ENCODE measurements around the gene SECISBP2L. TPM values are rescaled to one million over a fixed set of nuclear protein-coding genes. Genes with fewer than 3 reads are reported as not detected.

The SECISBP2L gene
- total RNA-seq, 1 experiment from 2014 or later: 24.7 TPM

DNA sequence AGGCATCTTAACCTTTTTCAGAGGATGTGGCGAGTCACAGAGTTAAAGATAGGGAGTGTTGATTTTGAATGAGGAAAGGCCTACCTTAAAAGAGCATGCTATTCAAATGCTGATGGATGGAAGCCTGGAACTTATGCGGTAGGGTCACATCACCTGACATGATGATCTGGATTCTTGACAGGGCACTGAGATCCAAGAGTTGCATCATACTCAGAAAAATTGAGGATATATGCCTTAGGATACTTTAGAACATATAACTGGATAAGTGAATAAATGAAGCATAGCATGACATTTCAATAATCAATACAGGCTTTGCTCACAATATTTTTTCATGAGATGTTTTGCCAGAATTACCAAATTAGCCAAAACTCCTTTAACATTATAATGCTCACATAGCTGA, 20.1 kb upstream of the SECISBP2L start:
- Histone ChIP-seq H3K4me2 (ENCODE audit: insufficient read depth, insufficient read length, low read length) (no peak overlapping the region), H2AK5ac (ENCODE audit: insufficient read length, low read length) (no peak overlapping the region), H3K9me3 (ENCODE audit: control insufficient read depth, low read depth, low read length) (no peaks in the 10 kb centered on the region), H3K23ac (ENCODE audit: insufficient read length, low read depth, low read length) (no peak overlapping the region), H3K14ac (ENCODE audit: insufficient read depth, low read length) (no peak overlapping the region), H3K27ac (ENCODE audit: insufficient read length, low read depth, low read length) (no peak overlapping the region), H4K5ac (ENCODE audit: insufficient read length, low read depth, low read length) (no peak overlapping the region), H2BK5ac (ENCODE audit: insufficient read length, low read length) (no peak overlapping the region), H4K20me1 (ENCODE audit: control insufficient read depth, insufficient read depth, insufficient read length) (no peaks in the 10 kb centered on the region), H3K27me3 (ENCODE audit: insufficient read depth, low read length) (no peaks in the 10 kb centered on the region), H4K91ac (ENCODE audit: insufficient read length, low read depth, low read length) (no peak overlapping the region), H2AFZ (ENCODE audit: low read length) (no peak overlapping the region), H3K18ac (ENCODE audit: insufficient read length, low read depth, low read length) (no peak overlapping the region), H3K4ac (ENCODE audit: low read depth, low read length) (no peak overlapping the region), H2BK20ac (ENCODE audit: low read depth, low read length, poor library complexity, severe bottlenecking) (no peak overlapping the region), H3T11ph (ENCODE audit: low read length) (no peak overlapping the region), H3K56ac (ENCODE audit: insufficient read length, low read depth, low read length) (no peak overlapping the region), H3K4me1 (ENCODE audit: insufficient read depth, low read length) (no peaks in the 10 kb centered on the region; the same call in 1 of the 2 replicates), H2BK15ac (ENCODE audit: low read depth, low read length) (no peak overlapping the region), H3K23me2 (ENCODE audit: insufficient read length, low read depth, low read length, poor library complexity, severe bottlenecking) (no peaks in the 10 kb centered on the region), H3K79me2 (ENCODE audit: insufficient read depth, low read length) (no peaks in the 10 kb centered on the region), H2BK12ac (ENCODE audit: insufficient read length, low read depth, low read length) (no peak overlapping the region), H3K79me1 (ENCODE audit: insufficient read depth, low read depth, low read length, poor library complexity, severe bottlenecking) (no peaks in the 10 kb centered on the region), H3K9ac (ENCODE audit: extremely low read depth, insufficient read length, low read length) (no peak overlapping the region), H2BK120ac (ENCODE audit: low read depth, low read length, poor library complexity, severe bottlenecking) (peak overlapping the region; percentile 57), H4K8ac (replicated peaks; ENCODE audit: insufficient read length, low read depth, low read length) (no peak overlapping the region)
- Mint-ChIP-seq H3K36me3 (ENCODE audit: insufficient read depth in 1 of 3, low read depth in 3 of 3) (no peaks in the 10 kb centered on the region; a peak in 1 of 7 replicates), H3K4me1 (peaks cover 11 to 13% of the 10 kb centered on the region in 2 experiments), H3K4me3 (no peak overlapping the region), H3K9me3 (no peaks in the 10 kb centered on the region), H3K27me3 (ENCODE audit: low read depth) (peaks cover under 1% of the 10 kb centered on the region), H3K27ac (peak overlapping the region in 1 of 3 experiments; percentile 55; a peak in 1 of 7 replicates)
- TF ChIP-seq CTCF (conservative IDR thresholded peaks at IDR 0.05): no peak
- no CpG with 5 or more reads among the region's 2 CpGs for WGBS (ENCODE audit: extremely low coverage, insufficient read length, low lambda C conversion rate)
- DNase-seq: no peak

All from H9 (cell line).